H1 (cell line): ENCODE results near the gene COPS9. TPM values are rescaled to one million over a fixed set of nuclear protein-coding genes. Genes with fewer than 3 reads are reported as not detected.

Source experiments
- CHD2 ChIP-seq: IDR thresholded peaks from 2 replicates; pipeline ENCODE4 v1.6.1; 2012; ENCODE audit warnings: low read length, improper control_type of control experiment
- CHD7 ChIP-seq: fragments of 300-600 bp; sonication (generic); IDR thresholded peaks from 2 replicates; pipeline ENCODE4 v1.7.1; 2012; ENCODE audit warnings: low read length, moderate library complexity, mild to moderate bottlenecking, inconsistent platforms; ENCODE audit not compliant: insufficient replicate concordance
- E2F6 ChIP-seq: IDR thresholded peaks from 2 replicates; pipeline ENCODE4 v1.6.1; 2012; ENCODE audit warnings: inconsistent platforms
- KDM5A ChIP-seq: fragments of 200-600 bp; IDR thresholded peaks from 2 replicates; pipeline ENCODE4 v1.7.1; 2012; ENCODE audit warnings: mild to moderate bottlenecking, low read length, inconsistent platforms, mixed read lengths
- MAFK ChIP-seq: IDR thresholded peaks from 2 replicates; pipeline ENCODE4 v1.6.1; 2012; ENCODE audit warnings: low read depth, mild to moderate bottlenecking, improper control_type of control experiment, low read length
- MAX ChIP-seq: IDR thresholded peaks from 2 replicates; pipeline ENCODE4 v1.6.1; 2012; ENCODE audit warnings: inconsistent platforms
- PHF8 ChIP-seq: fragments of 200-600 bp; sonication (generic); conservative IDR thresholded peaks from 2 replicates; pipeline ENCODE4 v1.7.1; 2012; ENCODE audit warnings: low read depth, mild to moderate bottlenecking, inconsistent platforms, low read length, moderate library complexity
- SP2 ChIP-seq: IDR thresholded peaks from 2 replicates; pipeline ENCODE4 v1.6.1; 2012; ENCODE audit warnings: mild to moderate bottlenecking, low read length, inconsistent platforms
- SP4 ChIP-seq: IDR thresholded peaks from 2 replicates; pipeline ENCODE4 v1.6.1; 2012; ENCODE audit warnings: low read length, inconsistent platforms
- SRF ChIP-seq: IDR thresholded peaks from 2 replicates; pipeline ENCODE4 v1.6.1; 2011; ENCODE audit warnings: mild to moderate bottlenecking, low read depth, low read length, moderate library complexity
- polyA plus RNA-seq, 7 experiments: library from polyadenylated mRNA; depleted of rRNA in 3 of 7; stranded (reverse) in 5 of 7; unstranded in 2 of 7; fragments of >200 nt in 5 of 7; fragments of 200-250 nt in 2 of 7; gene quantifications; 1 replicate in 5 of 7; 2 replicates in 1 of 7; 4 replicates in 1 of 7; pipeline versions ENCODE4 v1.2.1 to v1.2.3, GENCODE V29; 2011 to 2013; ENCODE audit warnings: missing spikeins in 2 of 7, mixed read lengths in 2 of 7
- total RNA-seq: library from RNA; stranded (reverse); fragmentation: NEBNext Ultra II Directional; extraction: Animal tissue kit (Norgen Biotek cat#: 25700); gene quantifications from 2 replicates; pipeline ENCODE4 v1.2.1, GENCODE V29; 2021

Gene COPS9
- total and polyA plus RNA-seq, 2 of the 8 experiments (the other 6 are each of a cell fraction or from before 2014, with no cell fraction given) = 154 to 234 TPM

- TF ChIP-seq CHD7 (no peak), CHD2 (no peak), E2F6 (no peak), SP4 (no peak), MAX (no peak), MAFK (no peak), SRF (no peak), KDM5A (no peak), PHF8 (no peak), SP2 (no peak)
These were observed 28.7 kb downstream of the COPS9 start (continued) for GRCh38 chr2:240107477-240107796.
